Measurements from ENCODE around the gene TSPAN11. TPM values are rescaled to one million over a fixed set of nuclear protein-coding genes. Genes with fewer than 3 reads are reported as not detected.

The TSPAN11 gene
- total RNA-seq, 4 donors from 2014 or later = 0.12 to 1.4 (median 1.2) TPM

DNA sequence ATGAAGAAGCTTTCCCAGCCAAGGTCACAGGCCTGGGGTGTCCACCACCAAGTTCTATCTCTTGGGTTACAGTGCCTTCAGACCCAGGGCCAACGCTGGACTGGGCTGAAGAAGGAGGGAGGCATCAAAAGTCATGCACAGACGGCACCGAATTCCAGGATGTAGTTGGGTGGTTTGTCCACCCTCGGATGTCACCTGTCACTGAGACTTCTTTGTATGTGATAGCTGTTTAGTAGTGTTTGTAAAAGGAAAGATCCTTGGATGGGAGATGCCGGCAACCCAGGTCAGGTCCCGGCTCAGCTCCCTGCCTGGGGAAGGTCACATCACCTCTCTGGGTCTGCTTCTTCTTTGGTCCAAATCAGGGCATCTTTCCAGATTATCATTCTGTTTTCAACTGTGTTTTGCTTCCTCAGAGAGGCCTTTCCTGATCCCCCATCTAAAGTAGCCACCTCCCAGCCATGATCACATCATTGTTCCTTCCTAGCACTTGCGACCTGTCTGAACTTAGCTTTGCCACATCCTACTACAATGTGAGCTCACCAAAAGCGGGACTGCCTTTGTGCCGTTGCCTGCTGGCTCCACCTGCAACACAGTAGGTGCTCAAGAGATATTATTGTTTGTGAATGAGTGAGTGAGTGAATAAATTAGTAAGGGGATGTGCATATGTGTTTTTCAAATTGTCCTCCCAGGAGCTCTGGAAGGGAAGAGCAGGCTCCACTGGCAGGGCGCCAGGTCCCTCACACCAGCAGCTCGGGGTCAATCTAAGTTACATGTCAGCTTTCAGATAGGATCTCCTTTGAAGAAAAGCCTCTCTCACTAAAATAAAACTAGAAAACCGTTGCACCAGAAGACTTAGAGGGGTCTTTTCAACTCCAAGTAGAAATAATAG is 2.1 kb downstream of the TSPAN11 start:
- TF ChIP-seq, protein P1, sequence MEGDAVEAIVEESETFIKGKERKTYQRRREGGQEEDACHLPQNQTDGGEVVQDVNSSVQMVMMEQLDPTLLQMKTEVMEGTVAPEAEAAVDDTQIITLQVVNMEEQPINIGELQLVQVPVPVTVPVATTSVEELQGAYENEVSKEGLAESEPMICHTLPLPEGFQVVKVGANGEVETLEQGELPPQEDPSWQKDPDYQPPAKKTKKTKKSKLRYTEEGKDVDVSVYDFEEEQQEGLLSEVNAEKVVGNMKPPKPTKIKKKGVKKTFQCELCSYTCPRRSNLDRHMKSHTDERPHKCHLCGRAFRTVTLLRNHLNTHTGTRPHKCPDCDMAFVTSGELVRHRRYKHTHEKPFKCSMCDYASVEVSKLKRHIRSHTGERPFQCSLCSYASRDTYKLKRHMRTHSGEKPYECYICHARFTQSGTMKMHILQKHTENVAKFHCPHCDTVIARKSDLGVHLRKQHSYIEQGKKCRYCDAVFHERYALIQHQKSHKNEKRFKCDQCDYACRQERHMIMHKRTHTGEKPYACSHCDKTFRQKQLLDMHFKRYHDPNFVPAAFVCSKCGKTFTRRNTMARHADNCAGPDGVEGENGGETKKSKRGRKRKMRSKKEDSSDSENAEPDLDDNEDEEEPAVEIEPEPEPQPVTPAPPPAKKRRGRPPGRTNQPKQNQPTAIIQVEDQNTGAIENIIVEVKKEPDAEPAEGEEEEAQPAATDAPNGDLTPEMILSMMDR (IDR thresholded peaks at IDR 0.05) = no peak
- ATAC-seq (ENCODE audit: low FRiP score) (no peak), DNase-seq (ENCODE audit: low spot score) (no peak)

DNA sequence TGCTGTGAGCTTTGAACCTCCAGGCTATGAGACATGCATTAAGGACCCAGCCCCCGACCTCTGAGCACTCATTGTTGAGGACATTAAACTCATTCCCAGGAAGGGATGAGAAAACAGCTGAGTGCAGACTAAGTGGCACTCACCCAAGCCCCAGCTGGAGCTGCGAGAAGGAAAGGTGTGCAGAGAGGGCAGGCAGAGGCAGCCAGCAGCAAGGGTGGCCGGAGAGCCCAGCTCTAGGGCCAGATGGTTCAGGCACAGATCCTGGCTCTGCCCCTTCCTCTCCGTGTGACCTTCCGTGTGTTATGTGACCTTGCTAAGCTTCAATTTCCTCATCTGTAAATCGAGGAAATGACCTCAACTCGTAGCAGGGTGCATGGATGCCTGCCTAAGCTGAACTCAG is 3.7 kb downstream of the TSPAN11 start:
- ATAC-seq (ENCODE audit: low FRiP score) (no peak), DNase-seq (ENCODE audit: low spot score) (no peak)
- TF ChIP-seq, protein P1 (IDR thresholded peaks at IDR 0.05) = no peak

DNA sequence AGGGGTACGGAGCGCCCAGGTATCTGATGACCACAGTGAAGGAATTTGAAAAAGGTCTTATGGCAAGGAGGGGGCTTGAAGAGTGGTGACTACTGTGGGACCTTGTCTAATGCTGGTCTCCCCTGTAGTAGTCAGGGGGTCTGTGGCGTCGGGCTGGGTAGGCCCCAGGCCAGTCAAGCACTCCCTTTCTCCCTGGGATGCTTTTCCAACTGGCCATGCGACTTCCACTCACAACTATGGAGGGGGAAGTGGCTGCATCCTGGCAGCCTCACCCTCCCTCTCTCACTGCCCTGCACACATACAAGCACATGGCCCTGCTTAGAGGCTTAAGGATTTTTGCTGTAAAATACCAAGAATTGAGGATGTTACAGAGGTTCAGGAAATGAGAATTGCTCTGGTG is 4.1 kb downstream of the TSPAN11 start:
- ATAC-seq (ENCODE audit: low FRiP score) = no peak
- TF ChIP-seq, protein P1 (IDR thresholded peaks at IDR 0.05) = no peak
- DNase-seq (ENCODE audit: low spot score) = no peak

DNA sequence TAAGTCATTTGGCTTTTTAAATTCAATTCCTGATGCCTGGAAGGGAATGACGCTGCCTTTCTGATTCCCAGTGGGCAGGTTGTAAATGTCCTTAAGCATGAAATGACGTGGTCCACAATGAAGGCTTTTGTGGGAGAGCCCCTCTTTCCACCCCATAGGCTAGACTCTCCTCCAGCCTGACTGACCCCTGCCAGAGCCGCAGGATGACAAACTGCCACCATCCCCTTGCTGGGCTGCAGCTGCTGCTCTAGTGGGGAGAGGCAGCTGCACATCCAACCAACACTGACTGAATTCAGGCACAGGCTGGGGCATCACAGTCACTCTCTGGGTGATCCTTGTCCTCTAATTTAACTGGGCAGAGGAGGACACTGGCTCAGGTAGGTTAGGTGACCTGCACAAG is 6.3 kb downstream of the TSPAN11 start:
- TF ChIP-seq, protein P1 (IDR thresholded peaks at IDR 0.05) = no peak
- no peak for ATAC-seq (ENCODE audit: low FRiP score)
- DNase-seq (ENCODE audit: low spot score) = no peak

DNA sequence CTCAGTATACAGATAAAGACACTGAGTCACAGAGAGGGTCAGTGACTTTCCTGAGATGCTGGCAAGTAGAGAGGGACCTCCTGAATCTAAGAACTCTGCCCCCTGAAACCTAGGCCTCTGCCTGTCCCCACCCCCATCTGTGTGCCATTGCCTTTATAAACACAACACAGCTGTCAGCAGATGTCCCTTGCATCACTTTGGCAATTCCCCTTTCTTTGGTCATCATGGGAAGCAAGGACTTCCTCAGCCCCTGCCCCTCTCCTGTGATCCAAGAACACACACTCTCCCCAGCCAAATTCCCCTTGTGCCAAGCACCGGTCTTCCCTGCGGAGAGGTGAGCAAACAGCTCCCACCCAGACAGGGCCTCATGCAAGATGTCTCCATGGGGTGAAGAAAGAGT is 8.3 kb downstream of the TSPAN11 start:
- DNase-seq (ENCODE audit: low spot score) (no peak), ATAC-seq (ENCODE audit: low FRiP score) (no peak)
- TF ChIP-seq, protein P1 (IDR thresholded peaks at IDR 0.05) = no peak

DNA sequence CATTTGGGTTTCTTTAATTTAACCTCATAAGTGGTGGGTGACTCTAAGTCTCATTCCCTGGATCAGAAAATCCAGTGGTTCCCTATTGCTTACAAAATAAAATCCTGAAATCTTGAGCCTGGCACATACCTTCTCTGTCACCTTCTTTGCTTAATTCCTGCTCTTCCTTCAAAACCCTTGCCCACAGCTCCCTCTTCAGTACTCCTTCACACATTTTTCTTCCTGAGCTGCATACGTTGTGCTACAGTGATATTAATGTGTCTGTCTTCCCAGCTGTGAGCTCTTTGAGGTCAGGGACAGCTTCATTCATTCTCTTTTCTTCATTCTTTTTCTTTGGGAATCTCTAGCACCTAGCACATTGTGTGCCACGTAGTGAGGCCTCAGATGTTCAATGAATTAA is 9.5 kb downstream of the TSPAN11 start:
- DNase-seq (ENCODE audit: low spot score) (no peak), ATAC-seq (ENCODE audit: low FRiP score) (no peak)
- TF ChIP-seq, protein P1 (IDR thresholded peaks at IDR 0.05) = no peak

DNA sequence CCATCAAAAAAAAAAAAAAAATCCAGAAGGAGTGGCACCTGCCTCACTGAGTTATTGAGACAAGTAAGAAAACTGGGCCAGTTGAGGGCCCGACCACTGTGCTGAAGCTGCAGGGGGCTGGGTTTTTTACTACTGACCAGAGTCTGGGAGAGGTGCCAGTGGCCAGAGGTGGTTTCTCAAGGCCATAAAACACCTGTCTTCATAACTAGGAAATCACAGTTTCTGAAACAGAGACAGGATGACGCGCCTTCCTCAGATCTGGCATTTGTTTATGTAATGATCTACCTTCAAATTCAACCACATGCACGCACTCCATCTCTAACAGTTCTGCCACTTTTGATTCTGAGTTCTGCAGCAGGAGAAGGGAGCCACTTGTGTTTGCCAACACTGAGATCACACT is 12.7 kb downstream of the TSPAN11 start:
- TF ChIP-seq, protein P1 (IDR thresholded peaks at IDR 0.05) = no peak
- DNase-seq (ENCODE audit: low spot score) (no peak), ATAC-seq (ENCODE audit: low FRiP score) (no peak)
